Stimulated activated CD8-positive, alpha-beta memory T cell treated with anti-CD3 and anti-CD28 coated beads, Interleukin-15, amount 100 ng/mL, for 1 hour (primary cell): Measurements from ENCODE around the gene CHST13.
"Not testable (repeated sequence)": the region's sequence is repeated elsewhere in the genome, so short reads cannot be mapped to it uniquely, and the experiment has no call there.

ENCODE experiments used
- DNase-seq: peaks from one replicate; pipeline ENCODE4 v3.0.0-alpha.2; 2020; ENCODE audit warnings: low read depth

The CHST13 gene

DNA sequence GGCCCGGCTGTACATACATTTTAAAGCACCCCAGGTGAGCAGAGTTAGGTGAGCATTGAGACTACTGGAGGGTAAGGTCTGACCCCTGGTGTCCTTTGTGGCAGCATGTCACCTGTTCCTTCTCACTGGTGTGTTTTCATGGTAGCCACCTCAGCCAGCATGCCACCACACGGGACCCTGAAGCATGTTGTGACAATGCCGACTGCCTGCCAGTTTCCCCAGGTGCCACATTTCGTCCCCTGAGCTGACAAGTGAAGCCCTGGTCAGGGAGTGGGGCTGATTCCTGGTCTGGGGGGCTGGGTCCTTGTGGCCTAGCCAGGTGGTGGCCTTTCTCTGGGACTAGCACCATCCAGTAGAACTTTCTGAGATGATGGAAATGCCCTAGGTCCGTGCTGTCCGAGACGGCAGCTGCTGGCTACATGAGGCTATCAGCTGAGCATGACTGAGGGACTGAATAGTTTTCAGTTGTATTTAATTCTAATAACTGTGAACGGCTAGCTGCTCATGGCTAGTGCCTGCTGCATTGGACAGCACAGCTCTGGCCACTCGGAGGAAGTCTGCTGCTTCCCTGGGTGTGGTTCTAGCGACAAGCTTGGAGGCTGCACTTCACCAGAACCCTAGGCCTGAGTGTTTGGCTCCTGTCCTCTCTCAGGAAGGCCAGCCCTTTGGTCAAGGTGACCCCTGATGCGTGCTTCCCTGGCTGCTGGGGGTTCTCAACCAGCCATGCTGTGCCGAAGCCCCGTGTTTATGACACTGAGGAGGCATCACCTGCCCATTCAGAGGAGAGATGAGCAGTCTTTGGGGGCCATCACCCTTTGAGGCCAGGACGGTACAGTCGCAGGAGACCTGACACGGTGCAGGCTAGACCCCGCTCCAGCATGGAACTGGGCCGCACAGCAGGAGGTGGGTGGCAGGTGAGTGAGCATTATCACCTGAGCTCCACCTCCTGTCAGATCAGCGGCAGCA, 30.9 kb downstream of the CHST13 start:
- no peak for DNase-seq

GRCh38 chr3:126555795-126556636, 32.1 kb downstream of the CHST13 start:
- DNase-seq: no peak

DNA sequence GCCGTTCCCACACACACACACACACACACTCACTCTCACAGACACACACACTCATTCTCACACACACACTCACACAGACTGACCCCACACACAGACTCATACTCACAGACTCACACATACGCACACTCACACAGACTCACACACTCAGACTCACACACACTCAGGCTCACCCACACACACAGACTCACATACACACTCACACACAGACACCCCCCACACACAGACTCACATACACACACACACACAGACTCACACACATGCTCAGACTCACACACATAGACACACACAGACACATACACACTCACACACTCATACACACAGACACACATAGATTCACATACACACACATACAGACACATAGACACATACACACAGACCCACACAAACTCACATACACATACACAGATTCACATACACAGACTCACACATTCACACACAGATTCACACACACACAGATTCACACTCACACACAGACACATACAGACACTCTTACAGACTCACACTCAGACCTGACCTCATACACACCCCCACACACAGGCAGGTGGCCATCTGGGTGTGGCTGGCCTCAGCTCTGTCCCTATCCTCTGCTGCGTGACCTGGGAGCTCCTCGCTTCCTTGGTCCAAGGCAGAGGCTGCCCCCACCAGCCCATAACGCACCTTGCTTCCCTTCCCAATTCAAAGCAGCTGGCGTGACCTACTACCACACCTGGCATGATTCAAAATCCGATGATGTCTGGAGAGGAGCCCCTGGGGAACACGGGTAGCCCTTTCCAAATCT, 32.9 kb downstream of the CHST13 start:
- no peak for DNase-seq

GRCh38 chr3:126557415-126557745, 33.4 kb downstream of the CHST13 start:
- no peak for DNase-seq

- no peak for DNase-seq
Observed at GRCh38 chr3:126557761-126558160, 33.8 kb downstream of the CHST13 start.

- DNase-seq: no peak
Observed at GRCh38 chr3:126558336-126559071, 34.5 kb downstream of the CHST13 start, which contains the start of gene C3orf22. TSS of gene C3orf22 (minus strand) at chr3:126558932. CDS start at chr3:126553390, 5,542 bp downstream.

DNA sequence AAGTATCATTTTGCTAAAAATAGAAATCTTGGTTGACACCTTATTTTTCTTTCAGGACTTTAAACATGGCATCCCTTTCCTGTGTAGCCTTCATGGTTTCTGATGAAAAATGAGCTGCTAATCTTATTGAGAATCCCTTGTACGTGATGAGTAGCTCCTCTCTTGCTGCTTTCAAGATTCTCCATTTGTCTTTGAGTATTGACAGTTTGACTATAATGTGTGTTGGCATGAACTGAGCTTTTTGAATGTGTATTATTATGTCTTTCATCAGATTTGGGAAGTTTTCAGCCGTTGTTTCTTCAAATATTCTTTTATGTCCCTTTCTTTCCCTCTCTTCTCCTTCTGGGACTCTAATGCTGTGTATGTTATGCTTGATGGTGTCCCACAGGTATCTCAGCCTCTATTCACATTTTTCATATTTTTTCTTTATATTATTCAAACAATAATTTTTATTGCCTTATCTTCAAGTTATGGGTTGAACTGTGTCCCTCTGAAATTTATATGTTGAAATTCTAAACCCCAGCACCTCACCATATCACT, 38.9 kb downstream of the CHST13 start:
- DNase-seq: no peak

DNA sequence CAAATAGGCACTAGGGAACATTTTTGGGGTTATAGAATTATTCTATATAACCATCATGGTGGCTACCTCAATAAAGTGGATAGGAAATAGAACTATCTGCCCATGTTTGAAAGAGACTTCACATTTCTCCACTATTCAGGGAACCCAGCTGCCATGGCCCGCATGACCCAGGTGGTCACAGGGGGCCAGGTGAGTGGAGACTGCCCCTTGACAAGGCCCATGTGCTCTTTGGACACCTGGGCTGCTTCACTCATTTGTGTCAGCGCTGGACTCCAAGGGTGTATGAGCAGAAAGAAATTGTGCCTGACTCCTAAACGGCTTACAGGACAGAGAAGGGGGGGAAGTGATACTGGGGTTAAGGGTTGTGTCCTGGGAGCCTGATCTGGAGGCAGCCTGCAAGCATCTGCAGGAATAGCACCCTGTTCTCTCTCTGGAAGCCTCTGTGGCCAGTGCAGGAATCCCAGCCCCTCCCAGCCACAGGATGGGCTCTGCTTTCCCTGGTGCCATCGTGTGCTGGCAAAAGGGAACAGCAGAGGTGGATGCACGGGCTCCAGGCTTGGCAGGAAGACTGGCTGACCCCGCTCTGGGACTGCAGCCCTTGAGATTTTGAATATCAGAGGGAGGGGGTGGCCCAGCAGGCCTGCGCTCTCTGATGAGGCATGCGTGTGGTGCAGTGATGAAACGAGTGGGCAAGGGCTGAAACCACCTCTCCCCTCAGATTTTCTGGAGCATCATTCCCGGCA, 43.9 kb downstream of the CHST13 start:
- DNase-seq: no peak

DNA sequence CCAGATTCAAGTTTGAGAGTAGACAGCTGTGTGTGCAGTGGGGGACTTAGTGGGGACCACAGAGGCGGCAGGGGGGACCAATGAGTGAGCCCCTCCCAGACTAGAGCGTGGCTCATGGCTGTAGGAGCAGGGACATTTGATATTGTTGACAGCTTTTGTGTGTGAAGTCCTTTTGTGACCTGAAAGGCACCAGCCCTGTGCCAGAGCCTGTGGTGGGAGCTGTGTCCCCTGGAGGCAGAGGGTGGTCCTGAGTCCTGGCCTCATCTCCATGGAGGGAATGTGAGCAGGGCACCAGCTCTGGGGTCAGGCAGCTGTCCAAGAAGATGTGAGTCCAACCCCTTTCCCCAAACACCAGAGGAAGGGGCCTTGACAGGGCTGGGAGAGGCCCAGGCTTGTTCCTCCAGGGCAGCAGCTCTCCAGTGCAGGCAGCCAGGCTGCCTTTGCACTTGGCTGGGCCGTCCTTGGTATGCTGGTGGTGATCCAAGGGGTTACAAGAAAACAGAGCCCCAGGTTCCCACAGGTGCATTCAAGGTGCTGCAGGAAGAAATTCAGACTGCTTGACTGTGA, 44.9 kb downstream of the CHST13 start:
- DNase-seq: no peak

- no peak for DNase-seq
Observed at GRCh38 chr3:126569390-126569975, 45.5 kb downstream of the CHST13 start.

DNA sequence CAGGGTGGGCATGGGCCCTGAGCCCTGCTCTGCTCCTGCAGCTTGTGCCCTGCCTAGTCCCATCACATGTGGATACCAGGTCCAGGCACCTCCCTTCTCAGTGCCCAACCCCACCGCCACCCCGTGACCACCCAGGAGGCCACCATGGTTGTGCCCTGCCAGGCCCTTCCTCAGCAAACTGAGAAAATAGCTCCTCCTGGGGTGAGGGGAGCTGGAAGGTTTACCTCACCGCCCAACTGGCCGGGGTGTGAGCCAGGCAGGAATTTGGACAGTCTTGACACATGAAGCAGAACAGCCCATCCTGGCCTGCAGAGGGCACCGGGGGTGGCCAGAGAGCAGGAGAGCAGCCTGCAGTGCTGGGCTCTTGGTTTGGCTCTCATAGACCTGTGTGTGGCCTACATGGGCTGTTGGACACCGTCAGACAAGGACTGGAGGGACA, 46.2 kb downstream of the CHST13 start:
- no peak for DNase-seq

DNA sequence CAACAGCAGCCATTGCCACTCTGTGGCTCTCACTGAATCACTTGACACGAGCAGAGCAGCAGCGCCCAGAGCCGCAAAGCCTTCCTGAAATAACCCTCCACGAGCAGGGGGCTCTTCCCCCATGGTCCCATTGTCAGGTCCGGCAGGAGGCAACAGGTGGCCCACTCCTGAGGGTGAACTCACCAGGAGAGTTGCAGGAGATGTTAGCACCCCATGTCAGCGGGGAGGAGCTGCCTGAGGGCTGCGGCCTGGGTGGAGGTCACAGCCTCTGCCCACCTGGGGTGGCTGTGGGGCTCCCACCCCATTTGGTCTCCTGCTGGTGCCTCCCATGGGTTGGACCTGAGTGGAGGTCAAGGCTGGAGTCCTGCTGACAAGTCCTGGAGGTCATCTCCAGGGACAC, 47.1 kb downstream of the CHST13 start:
- no peak for DNase-seq

DNA sequence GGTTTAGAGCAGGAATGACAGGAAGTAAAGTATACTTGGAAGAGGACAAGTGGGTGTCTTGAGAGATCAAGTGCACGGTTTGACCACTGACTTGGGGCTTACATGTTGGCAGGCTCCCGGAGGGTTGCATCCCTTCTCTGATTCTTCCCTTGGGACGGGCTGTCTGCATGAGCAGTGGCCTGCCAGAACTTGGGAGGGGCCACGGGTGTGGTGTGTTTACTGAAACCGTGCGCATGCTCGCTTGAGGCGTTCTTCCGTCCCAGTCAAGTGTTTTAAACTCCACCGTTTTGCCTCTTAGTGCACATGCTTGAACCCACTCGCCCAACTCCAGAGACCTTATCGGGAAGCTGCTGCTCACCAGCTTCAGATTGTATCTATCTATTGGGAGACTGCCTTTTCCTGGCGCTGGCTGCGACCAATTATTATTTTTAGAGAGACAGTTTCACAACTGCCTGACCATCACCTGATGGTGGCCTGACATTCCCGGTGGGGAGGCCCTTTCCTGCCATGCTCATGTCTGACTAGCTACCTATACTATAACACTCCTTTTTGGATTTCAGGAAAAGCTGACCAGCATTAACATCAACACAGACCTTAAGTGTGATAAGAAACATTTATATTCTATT, 49.6 kb downstream of the CHST13 start:
- DNase-seq: no peak

DNA sequence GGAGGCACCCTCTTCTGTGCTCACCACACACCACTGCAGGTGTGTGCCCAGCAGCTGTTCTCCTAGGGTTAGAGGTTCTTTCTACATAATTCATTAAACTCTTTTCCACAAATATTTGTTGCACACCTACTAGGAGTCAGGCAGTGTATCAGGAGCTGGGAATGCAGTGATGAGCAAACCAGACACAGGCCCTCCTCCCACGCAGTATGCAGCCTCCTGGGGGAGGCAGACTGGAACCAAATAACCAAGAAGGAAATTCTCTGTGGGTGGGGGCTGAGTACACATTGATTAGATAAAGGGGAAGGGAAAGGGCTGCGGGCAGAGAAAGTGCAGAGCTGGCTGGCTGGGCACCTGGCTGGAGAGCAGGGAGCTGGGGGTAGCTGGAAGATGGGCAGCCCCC, 53.3 kb downstream of the CHST13 start:
- no peak for DNase-seq

DNA sequence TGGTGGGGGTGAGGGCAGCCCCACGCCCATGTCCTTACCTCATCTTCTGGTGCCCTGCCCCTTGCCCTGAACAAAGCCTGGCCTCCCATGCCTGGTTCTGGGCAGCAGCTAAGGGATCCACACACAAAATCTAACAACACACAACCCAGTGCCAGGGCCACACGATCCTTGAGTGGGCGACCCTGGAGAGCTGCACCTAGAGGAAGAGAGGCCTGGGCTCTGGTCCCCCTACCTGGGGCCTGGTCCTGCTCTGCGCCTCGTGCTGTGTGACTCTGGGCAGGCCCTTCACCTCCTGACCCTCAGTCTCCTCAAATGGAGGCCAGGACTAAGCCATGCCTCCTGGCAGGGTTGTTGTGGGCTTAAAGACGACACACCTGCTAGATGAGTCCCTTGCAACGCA, 54.7 kb downstream of the CHST13 start:
- no peak for DNase-seq

DNA sequence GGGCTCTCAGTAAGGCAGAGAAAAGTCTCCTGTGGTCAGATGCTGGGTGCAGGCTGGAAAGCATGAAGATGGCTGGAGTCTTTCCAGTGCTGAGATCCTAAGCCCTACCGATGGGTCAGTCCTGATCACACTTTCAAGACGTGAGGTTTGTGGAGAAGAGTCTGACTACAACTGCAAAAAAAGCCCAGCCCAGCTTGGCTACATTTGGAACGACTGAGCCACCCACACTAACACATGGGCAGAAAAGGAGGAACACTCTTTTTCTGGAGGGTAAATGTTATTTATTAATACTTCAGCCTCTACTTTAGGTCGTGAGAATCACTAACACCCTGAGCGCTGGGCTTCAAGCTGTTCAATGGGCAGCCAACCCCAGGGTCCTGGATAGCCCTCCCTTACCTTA, 56.8 kb downstream of the CHST13 start:
- no peak for DNase-seq

DNA sequence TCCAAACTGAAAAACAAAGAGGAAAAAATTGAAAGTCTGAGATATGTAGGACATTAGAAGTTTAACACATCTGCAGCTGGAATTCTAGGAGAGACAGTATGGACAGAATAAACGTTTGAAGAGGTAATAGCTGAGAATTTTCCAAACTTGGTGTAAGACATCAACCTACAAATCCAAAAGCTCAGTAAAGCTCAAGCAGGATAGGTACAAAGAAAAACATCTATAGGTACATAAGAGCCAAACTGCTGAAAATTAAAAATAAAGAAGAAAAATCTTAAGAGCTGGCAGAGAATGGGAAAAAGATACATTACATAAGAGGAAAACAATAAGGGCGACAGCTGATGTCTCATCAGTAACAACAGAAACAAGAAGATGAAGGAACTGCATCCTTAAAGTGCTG, 57.6 kb downstream of the CHST13 start:
- no peak for DNase-seq

DNA sequence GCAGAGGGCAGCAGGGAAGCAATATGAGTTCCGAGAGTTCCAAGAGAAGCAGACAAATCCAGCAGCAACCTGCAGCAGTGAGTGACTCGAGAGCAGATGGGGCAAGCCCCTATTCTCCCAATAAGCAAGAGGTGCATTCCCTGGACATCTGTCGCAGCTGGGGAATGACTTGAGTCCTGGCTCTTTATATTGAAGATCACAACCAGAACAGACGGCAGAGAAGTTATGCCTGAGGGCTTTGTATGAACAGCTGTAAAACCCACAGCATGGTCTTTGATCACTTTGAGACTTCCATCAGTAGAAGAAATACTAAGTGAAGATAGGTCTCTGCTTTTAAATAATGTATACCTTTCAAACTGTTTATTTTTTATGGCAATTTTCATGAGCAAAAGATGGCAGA, 58.4 kb downstream of the CHST13 start:
- DNase-seq: no peak

GRCh38 chr3:126591515-126591914, 67.6 kb downstream of the CHST13 start:
- not testable (repeated sequence) for DNase-seq
